ENCODE results near the gene TOX3. TPM values are rescaled to one million over a fixed set of nuclear protein-coding genes. Genes with fewer than 3 reads are reported as not detected.

TOX3 gene
- total RNA-seq, 1 donor from 2014 or later, result 0.46 TPM

GRCh38 chr16:52494621-52495020 is 52.3 kb downstream of the TOX3 start:
- H3K36me3 Mint-ChIP-seq (ENCODE audit: unreplicated experiment), result no peaks in the 10 kb centered on the region
- TF ChIP-seq CTCF (IDR thresholded peaks at IDR 0.05), result no peak
- H3K4me3 Mint-ChIP-seq (ENCODE audit: unreplicated experiment), result no peak overlapping the region

GRCh38 chr16:52494145-52494544 is 52.8 kb downstream of the TOX3 start:
- Mint-ChIP-seq H3K27me3 (ENCODE audit: unreplicated experiment) (peaks cover 3% of the 10 kb centered on the region), H3K4me1 (ENCODE audit: unreplicated experiment) (peaks cover 23% of the 10 kb centered on the region), H3K9me3 (ENCODE audit: unreplicated experiment) (no peaks in the 10 kb centered on the region), H3K4me3 (ENCODE audit: unreplicated experiment) (no peak overlapping the region), H3K36me3 (ENCODE audit: unreplicated experiment) (no peaks in the 10 kb centered on the region), H3K27ac (ENCODE audit: unreplicated experiment) (no peak overlapping the region)
- DNase-seq (ENCODE audit: extremely low spot score, unreplicated experiment), result no peak
- TF ChIP-seq CTCF (IDR thresholded peaks at IDR 0.05), result no peak

More at GRCh38 chr16:52494621-52495020, 52.3 kb downstream of the TOX3 start:
- Mint-ChIP-seq H3K4me1 (ENCODE audit: unreplicated experiment) (peaks cover 23% of the 10 kb centered on the region), H3K27me3 (ENCODE audit: unreplicated experiment) (peaks cover 3% of the 10 kb centered on the region), H3K27ac (ENCODE audit: unreplicated experiment) (no peak overlapping the region), H3K9me3 (ENCODE audit: unreplicated experiment) (no peaks in the 10 kb centered on the region)
- DNase-seq (ENCODE audit: extremely low spot score, unreplicated experiment), result no peak

- Mint-ChIP-seq H3K4me3 (ENCODE audit: unreplicated experiment) (no peak overlapping the region), H3K27ac (ENCODE audit: unreplicated experiment) (no peak overlapping the region), H3K4me1 (ENCODE audit: unreplicated experiment) (peaks cover 17% of the 10 kb centered on the region), H3K9me3 (ENCODE audit: unreplicated experiment) (no peaks in the 10 kb centered on the region), H3K36me3 (ENCODE audit: unreplicated experiment) (no peaks in the 10 kb centered on the region), H3K27me3 (ENCODE audit: unreplicated experiment) (peaks cover 3% of the 10 kb centered on the region)
- TF ChIP-seq CTCF (IDR thresholded peaks at IDR 0.05), result no peak
- no peak for DNase-seq (ENCODE audit: extremely low spot score, unreplicated experiment)
Observed at GRCh38 chr16:52492789-52493357, 54.1 kb downstream of the TOX3 start.

GRCh38 chr16:52491216-52491615 is 55.7 kb downstream of the TOX3 start:
- Mint-ChIP-seq H3K27ac (ENCODE audit: unreplicated experiment) (no peak overlapping the region), H3K36me3 (ENCODE audit: unreplicated experiment) (no peaks in the 10 kb centered on the region), H3K27me3 (ENCODE audit: unreplicated experiment) (peaks cover 5% of the 10 kb centered on the region), H3K4me3 (ENCODE audit: unreplicated experiment) (no peak overlapping the region), H3K9me3 (ENCODE audit: unreplicated experiment) (no peaks in the 10 kb centered on the region), H3K4me1 (ENCODE audit: unreplicated experiment) (peaks cover 3% of the 10 kb centered on the region)
- no peak for TF ChIP-seq CTCF (IDR thresholded peaks at IDR 0.05)
- no peak for DNase-seq (ENCODE audit: extremely low spot score, unreplicated experiment)

- Mint-ChIP-seq H3K9me3 (ENCODE audit: unreplicated experiment) (no peaks in the 10 kb centered on the region), H3K27ac (ENCODE audit: unreplicated experiment) (no peak overlapping the region), H3K36me3 (ENCODE audit: unreplicated experiment) (no peaks in the 10 kb centered on the region), H3K4me3 (ENCODE audit: unreplicated experiment) (no peak overlapping the region), H3K27me3 (ENCODE audit: unreplicated experiment) (peaks cover 6% of the 10 kb centered on the region), H3K4me1 (ENCODE audit: unreplicated experiment) (no peaks in the 10 kb centered on the region)
- no peak for TF ChIP-seq CTCF (IDR thresholded peaks at IDR 0.05)
- no peak for DNase-seq (ENCODE audit: extremely low spot score, unreplicated experiment)
Observed at GRCh38 chr16:52489894-52490293, 57.0 kb downstream of the TOX3 start.
